ENCODE results near the gene CDH13.

- no peak for TF ChIP-seq CTCF (IDR thresholded peaks at IDR 0.05; ENCODE audit: poor library complexity, severe bottlenecking)
- TF ChIP-seq EP300 (conservative IDR thresholded peaks at IDR 0.05; ENCODE audit: poor library complexity, severe bottlenecking): no peak
- no peak for TF ChIP-seq POLR2AphosphoS5 (IDR thresholded peaks at IDR 0.05)
- TF ChIP-seq EZH2 (IDR thresholded peaks at IDR 0.05; ENCODE audit: borderline replicate concordance, insufficient read depth, low read length, poor library complexity, severe bottlenecking): no peak
- no peak for TF ChIP-seq MXI1 (conservative IDR thresholded peaks at IDR 0.05; ENCODE audit: poor library complexity, severe bottlenecking)
These were observed 906.4 kb downstream of the CDH13 start for GRCh38 chr16:83533193-83533592.

Data from neural cell (in vitro differentiated cells).